Endodermal cell (in vitro differentiated cells): ENCODE data around the gene XRCC6. TPM values are rescaled to one million over a fixed set of nuclear protein-coding genes. Genes with fewer than 3 reads are reported as not detected.
"Not testable (repeated sequence)": the region's sequence is repeated elsewhere in the genome, so short reads cannot be mapped to it uniquely, and the experiment has no call there.

Experiments
- DNase-seq: peaks from one replicate; pipeline ENCODE4 v3.0.0-alpha.2; 2017
- H3K27ac ChIP-seq: 2 replicates; pipeline ENCODE4 v1.5.1; 2013; ENCODE audit warnings: mild to moderate bottlenecking, low read depth, low read length, moderate library complexity
- H3K27me3 ChIP-seq: 2 replicates; pipeline ENCODE4 v1.6.1; 2013; ENCODE audit warnings: mild to moderate bottlenecking, low read length, moderate library complexity; ENCODE audit not compliant: insufficient read depth, control insufficient read depth, poor library complexity, severe bottlenecking
- H3K36me3 ChIP-seq: 2 replicates; pipeline ENCODE4 v1.7.0; 2013; ENCODE audit warnings: mild to moderate bottlenecking, low read length, moderate library complexity; ENCODE audit not compliant: control insufficient read depth, insufficient read depth
- H3K4me1 ChIP-seq: one replicate; pipeline ENCODE4 v1.7.0; 2013; ENCODE audit warnings: low read length; ENCODE audit not compliant: control insufficient read depth, insufficient read depth
- H3K4me3 ChIP-seq: 2 replicates; pipeline ENCODE4 v1.5.1; 2013; ENCODE audit warnings: mild to moderate bottlenecking, low read length, moderate library complexity
- H3K9ac ChIP-seq: 2 replicates; pipeline ENCODE4 v1.6.1; 2013; ENCODE audit warnings: mild to moderate bottlenecking, low read length, moderate library complexity; ENCODE audit not compliant: poor library complexity, severe bottlenecking; ENCODE audit errors: extremely low read depth
- H3K9me3 ChIP-seq: 2 replicates; pipeline ENCODE4 v1.6.1; 2013; ENCODE audit warnings: mild to moderate bottlenecking, low read length, moderate library complexity; ENCODE audit not compliant: control insufficient read depth
- H3K27ac Mint-ChIP-seq: 2 replicates; pipeline ENCODE4 v1.8.0; 2020; ENCODE audit warnings: mixed read lengths
- H3K27me3 Mint-ChIP-seq: 2 replicates; pipeline ENCODE4 v1.8.0; 2021; ENCODE audit warnings: mild to moderate bottlenecking, mixed read lengths; ENCODE audit not compliant: insufficient read depth
- H3K36me3 Mint-ChIP-seq: 2 replicates; pipeline ENCODE4 v1.8.0; 2020; ENCODE audit warnings: low read depth, mixed read lengths
- H3K4me1 Mint-ChIP-seq: 2 replicates; pipeline ENCODE4 v1.8.0; 2020; ENCODE audit warnings: mixed read lengths
- H3K4me3 Mint-ChIP-seq: 2 replicates; pipeline ENCODE4 v1.8.0; 2020; ENCODE audit warnings: mild to moderate bottlenecking, moderate library complexity, mixed read lengths
- H3K9me3 Mint-ChIP-seq: 2 replicates; pipeline ENCODE4 v1.8.0; 2020; ENCODE audit warnings: mild to moderate bottlenecking, mixed read lengths
- CTCF ChIP-seq: fragments of 200-600 bp; sonication (generic); conservative IDR thresholded peaks from 2 replicates; pipeline ENCODE4 v1.5.0; 2021; ENCODE audit warnings: antibody characterized with exemption, mild to moderate bottlenecking
- WGBS, 2 experiments: methylation state at CpG; one replicate each; pipeline versions ENCODE4 v1.1.5 to v1.1.7; 2013; ENCODE audit warnings: missing lambda C conversion rate in 2 of 2, mixed read lengths in 1 of 2; ENCODE audit not compliant: insufficient coverage in 1 of 2, insufficient read length in 1 of 2; 5-methylcytosine and 5-hydroxymethylcytosine counted together
- total RNA-seq, 2 donors: library from RNA; stranded (reverse); fragmentation: NEBNext Ultra II Directional in 1 of 2; extraction: Animal tissue kit (Norgen Biotek cat#: 25700) in 1 of 2; gene quantifications; 2 replicates in 1 of 2; 3 replicates in 1 of 2; pipeline ENCODE4 v1.2.1, GENCODE V29; 2021

Gene XRCC6
- total RNA-seq, 2 donors from 2014 or later: 345 to 387 TPM

DNA sequence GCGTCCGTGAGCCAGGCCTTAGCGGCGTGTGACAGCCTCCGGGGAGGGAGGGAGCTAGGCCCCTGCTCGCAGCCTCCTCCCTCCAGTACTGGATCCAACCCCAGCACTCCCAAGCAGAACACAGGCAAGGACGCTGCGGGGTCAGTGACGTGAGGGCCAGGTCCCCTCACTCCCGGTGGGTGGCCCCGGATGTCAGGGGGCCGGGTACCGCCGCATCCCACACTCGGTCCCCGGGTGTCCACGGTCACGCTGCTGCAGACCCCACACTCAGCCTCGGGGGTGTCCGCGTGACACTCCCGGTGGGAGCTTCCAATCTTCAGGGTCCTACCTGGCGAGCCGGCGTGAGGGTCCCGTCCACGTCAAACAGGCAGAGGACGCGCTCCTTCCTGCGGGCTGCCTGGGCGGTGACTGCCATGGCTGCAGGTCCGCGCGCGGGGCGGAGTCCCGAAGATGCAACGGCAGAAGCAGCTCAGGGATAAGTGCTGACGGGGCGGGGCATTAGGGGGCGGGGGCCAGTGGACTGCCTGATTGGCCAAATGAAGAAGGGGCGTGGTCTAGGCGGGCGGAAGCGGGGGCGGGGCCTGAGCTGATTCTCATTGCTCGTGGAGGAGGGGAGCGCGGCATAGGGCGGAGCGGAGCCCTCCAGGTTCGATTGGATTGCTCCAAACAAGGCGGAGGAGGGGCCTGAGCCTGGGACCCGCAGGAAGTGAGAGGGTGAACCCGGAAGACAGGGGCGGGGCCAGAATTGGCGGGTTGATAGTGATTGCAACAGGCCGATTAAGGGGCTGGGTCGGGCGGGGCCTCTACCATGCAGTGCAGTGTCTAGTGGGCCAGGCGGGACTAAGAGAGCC, 31.5 kb upstream of the XRCC6 start, which contains the start of gene PMM1:
PMM1 (minus strand) TSS at position 450 of the 851 bp plus-strand sequence; CDS start at position 415, 35 bp downstream.
- no peaks in the 10 kb centered on the region for H3K27me3 ChIP-seq
- peaks cover 8% of the 10 kb centered on the region for H3K36me3 Mint-ChIP-seq
- DNase-seq: peak; percentile 100
- peak within 1 kb of the TSS; percentile 91 for H3K4me3 ChIP-seq
- peak within 1 kb of the TSS; percentile 60 for H3K27ac ChIP-seq
- peaks cover 5% of the 10 kb centered on the region for H3K36me3 ChIP-seq
- H3K9me3 ChIP-seq: no peaks in the 10 kb centered on the region
- H3K4me3 Mint-ChIP-seq: peak within 1 kb of the TSS; percentile 78
- no peaks in the 10 kb centered on the region for H3K4me1 ChIP-seq
- WGBS, 2 experiments: 0 to 1% methylated on average over 29 to 61 of the region's 61 CpGs
- no peaks in the 10 kb centered on the region for H3K27me3 Mint-ChIP-seq
- H3K9ac ChIP-seq: peak within 1 kb of the TSS; percentile 67
- peaks cover 6% of the 10 kb centered on the region for H3K9me3 Mint-ChIP-seq
- peak within 1 kb of the TSS; percentile 92 for H3K27ac Mint-ChIP-seq
- TF ChIP-seq CTCF: no peak
- peaks cover 11% of the 10 kb centered on the region for H3K4me1 Mint-ChIP-seq

DNA sequence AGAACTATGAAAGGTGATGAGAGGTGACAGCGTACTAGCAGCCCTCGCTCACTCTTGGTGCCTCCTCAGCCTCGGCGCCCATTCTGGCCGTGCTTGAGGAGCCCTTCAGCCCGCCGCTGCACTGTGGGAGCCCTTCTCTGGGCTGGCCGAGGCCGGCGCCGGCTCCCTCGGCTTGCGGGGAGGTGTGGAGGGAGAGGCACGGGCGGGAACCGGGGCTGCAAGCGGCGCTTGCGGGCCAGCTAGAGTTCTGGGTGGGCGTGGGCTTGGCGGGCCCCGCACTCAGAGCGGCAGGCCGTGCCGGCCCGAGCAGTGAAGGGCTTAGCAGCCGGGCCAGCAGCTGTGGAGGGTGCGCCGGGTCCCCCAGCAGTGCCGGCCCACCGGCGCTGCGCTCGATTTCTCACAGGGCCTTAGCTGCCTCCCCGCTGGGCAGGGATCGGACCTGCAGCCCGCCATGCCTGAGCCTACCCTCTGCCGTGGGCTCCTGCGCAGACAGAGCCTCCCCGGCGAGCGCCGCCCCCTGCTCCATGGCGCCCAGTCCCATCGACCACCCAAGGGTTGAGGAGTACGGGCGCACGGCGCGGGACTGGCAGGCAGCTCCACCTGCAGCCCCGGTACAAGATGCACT, 27.6 kb upstream of the XRCC6 start:
- not testable (repeated sequence) for H3K27me3 ChIP-seq

GRCh38 chr22:41595703-41596102, 25.4 kb upstream of the XRCC6 start:
- no peak overlapping the region for H3K27ac Mint-ChIP-seq
- WGBS, 2 experiments: 90% methylated on average over 5 of the region's 5 CpGs; no CpG with 5 or more reads in 1 of the 2 experiments

More for the DNA sequence above, 27.6 kb upstream of the XRCC6 start:
- not testable (repeated sequence) for H3K4me1 ChIP-seq, H3K27ac ChIP-seq, H3K27me3 Mint-ChIP-seq, H3K36me3 Mint-ChIP-seq, H3K9me3 ChIP-seq, H3K9me3 Mint-ChIP-seq, H3K4me3 ChIP-seq, H3K4me1 Mint-ChIP-seq, H3K9ac ChIP-seq, H3K4me3 Mint-ChIP-seq, H3K27ac Mint-ChIP-seq, H3K36me3 ChIP-seq
- WGBS, 2 experiments: 95 to 97% methylated on average over 31 to 51 of the region's 51 CpGs
- peak; percentile 41 for DNase-seq

More at GRCh38 chr22:41595703-41596102, 25.4 kb upstream of the XRCC6 start:
- Histone ChIP-seq H3K9ac (no peak overlapping the region), H3K4me3 (no peak overlapping the region), H3K36me3 (peaks cover 7% of the 10 kb centered on the region), H3K4me1 (peaks cover 5% of the 10 kb centered on the region), H3K9me3 (no peaks in the 10 kb centered on the region), H3K27me3 (no peaks in the 10 kb centered on the region), H3K27ac (no peak overlapping the region)
- Mint-ChIP-seq H3K27me3 (no peaks in the 10 kb centered on the region), H3K4me3 (no peak overlapping the region), H3K4me1 (peaks cover 2% of the 10 kb centered on the region), H3K9me3 (peaks cover 6% of the 10 kb centered on the region), H3K36me3 (peaks cover 9% of the 10 kb centered on the region)
- no peak for DNase-seq
- TF ChIP-seq CTCF: no peak
